ENCODE results near the gene MAP3K5. TPM values are rescaled to one million over a fixed set of nuclear protein-coding genes. Genes with fewer than 3 reads are reported as not detected.

The MAP3K5 gene
- total and polyA plus RNA-seq, 9 of the 15 experiments (the other 6 are each of a cell fraction or from before 2014, with no cell fraction given), result 2.2 to 13.0 (median 9.9) TPM

- DNase-seq (ENCODE audit: extremely low read depth in 1 of 4, low spot score in 3 of 4) (no peak), ATAC-seq (no peak), FAIRE-seq (no peak)
- Histone ChIP-seq H3K27ac (ENCODE audit: extremely low read depth, low read depth, low read length) (no peak overlapping the region), H3K9me1 (ENCODE audit: control insufficient read depth, insufficient read depth, low read length) (no peaks in the 10 kb centered on the region), H3K4me1 (replicated peaks in 1 of 2; ENCODE audit: control insufficient read depth in 2 of 2, insufficient read depth in 2 of 2, low read length in 2 of 2) (no peaks in the 10 kb centered on the region), H3K79me2 (ENCODE audit: control insufficient read depth, insufficient read depth, low read length) (no peaks in the 10 kb centered on the region), H4K20me1 (replicated peaks; ENCODE audit: control insufficient read depth, insufficient read depth, low read length) (no peaks in the 10 kb centered on the region), H3K4me2 (ENCODE audit: insufficient read depth, low read length) (no peak overlapping the region), H3K4me3 (no peak overlapping the region), H2AFZ (ENCODE audit: low read depth, low read length) (no peak overlapping the region), H3K9ac (ENCODE audit: insufficient read depth in 1 of 2, low read depth in 2 of 2, low read length in 2 of 2) (no peak overlapping the region), H3K27me3 (ENCODE audit: control insufficient read depth in 2 of 2, insufficient read depth in 2 of 2, low read length in 2 of 2) (peaks cover 0 to 2% of the 10 kb centered on the region in 2 experiments; a peak in 1 of 5 replicates), H3K9me3 (replicated peaks; ENCODE audit: control insufficient read depth, insufficient read depth, low read depth, low read length) (no peaks in the 10 kb centered on the region), H3K36me3 (ENCODE audit: control insufficient read depth, insufficient read depth, low read length) (no peaks in the 10 kb centered on the region)
- TF ChIP-seq BRD9 (IDR thresholded peaks at IDR 0.05; ENCODE audit: low read depth, partially characterized antibody) (no peak), MLX (CRISPR knock-in tag; conservative IDR thresholded peaks at IDR 0.05) (no peak), ZNF830 (CRISPR knock-in tag; IDR thresholded peaks at IDR 0.05) (no peak), FOXP4 (CRISPR knock-in tag; IDR thresholded peaks at IDR 0.05; ENCODE audit: borderline replicate concordance) (no peak), JUN (IDR thresholded peaks at IDR 0.05; ENCODE audit: borderline replicate concordance, low read depth, low read length) (no peak), JUN (CRISPR knock-in tag; IDR thresholded peaks at IDR 0.05; ENCODE audit: borderline replicate concordance) (no peak), EP300 (IDR thresholded peaks at IDR 0.05; ENCODE audit: low read length) (no peak), TAF7 (tag; IDR thresholded peaks at IDR 0.05) (no peak), MED1 (CRISPR knock-in tag; IDR thresholded peaks at IDR 0.05; ENCODE audit: borderline replicate concordance) (no peak), POLR2B (IDR thresholded peaks at IDR 0.05; ENCODE audit: low read depth, partially characterized antibody) (no peak), ZNF77 (CRISPR knock-in tag; IDR thresholded peaks at IDR 0.05) (no peak), DACH1 (IDR thresholded peaks at IDR 0.05; ENCODE audit: partially characterized antibody) (no peak), STAT6 (CRISPR knock-in tag; IDR thresholded peaks at IDR 0.05) (no peak), ETV5 (CRISPR knock-in tag; IDR thresholded peaks at IDR 0.05; ENCODE audit: low read depth) (no peak), CHD1 (IDR thresholded peaks at IDR 0.05; ENCODE audit: low read length) (no peak), CC2D1A (IDR thresholded peaks at IDR 0.05) (no peak), MLLT1 (IDR thresholded peaks at IDR 0.05) (no peak), ZNF644 (tag; IDR thresholded peaks at IDR 0.05; ENCODE audit: low read depth) (no peak)
- WGBS (ENCODE audit: insufficient coverage, low coverage, missing lambda C conversion rate), result 18% methylated on average over 5 of the region's 5 CpGs
- intact Hi-C loops (cut with micrococcal nuclease), result no loop called here
- CTCF ChIA-PET (ENCODE audit: low intra/inter-chr PET ratio), result no interaction called here
- POLR2A ChIA-PET, result no interaction called here
- in situ Hi-C loops (cut with MboI), result no loop called here
- no TSS peak for BruUV-seq (replicated peaks)
These were observed 282.0 kb downstream of the MAP3K5 start for GRCh38 chr6:136510299-136510698.
